Neural cell (in vitro differentiated cells): ENCODE measurements around the gene ABHD17C.

Experiments used
- CTCF ChIP-seq: fragments of 450-650 bp; IDR thresholded peaks from 2 replicates; pipeline ENCODE4 v1.5.1; 2014; ENCODE audit warnings: antibody characterized with exemption, mild to moderate bottlenecking, moderate library complexity; ENCODE audit not compliant: poor library complexity, severe bottlenecking
- EP300 ChIP-seq: fragments of 450-650 bp; conservative IDR thresholded peaks from 2 replicates; pipeline ENCODE4 v1.6.1; 2014; ENCODE audit warnings: antibody characterized with exemption, mild to moderate bottlenecking, moderate library complexity; ENCODE audit not compliant: poor library complexity, severe bottlenecking
- POLR2AphosphoS5 ChIP-seq: IDR thresholded peaks from 2 replicates; pipeline ENCODE4 v1.6.1; 2012
- RAD21 ChIP-seq: fragments of 450-650 bp; conservative IDR thresholded peaks from 2 replicates; pipeline ENCODE4 v1.6.1; 2014; ENCODE audit warnings: antibody characterized with exemption, mild to moderate bottlenecking, moderate library complexity

GRCh38 chr15:80801891-80802680 is 107.0 kb downstream of the ABHD17C start:
- TF ChIP-seq CTCF (no peak), RAD21 (no peak), POLR2AphosphoS5 (no peak), EP300 (no peak)
